ENCODE data around the gene SSBP3.

The SSBP3 gene

GRCh38 chr1:54416435-54416834 is 10.2 kb upstream of the SSBP3 start:
- no peak overlapping the region for H3K27ac ChIP-seq
- no peak for TF ChIP-seq ZFX (IDR thresholded peaks at IDR 0.05; ENCODE audit: borderline replicate concordance)
- TF ChIP-seq CTCF (IDR thresholded peaks at IDR 0.05) = no peak

- TF ChIP-seq ZFX (IDR thresholded peaks at IDR 0.05; ENCODE audit: borderline replicate concordance) (no peak), CTCF (IDR thresholded peaks at IDR 0.05) (no peak)
- H3K27ac ChIP-seq = no peak overlapping the region
Measured at GRCh38 chr1:54415991-54416390, 9.8 kb upstream of the SSBP3 start.

GRCh38 chr1:54415533-54415932 is 9.3 kb upstream of the SSBP3 start:
- no peak overlapping the region for H3K27ac ChIP-seq
- TF ChIP-seq CTCF (IDR thresholded peaks at IDR 0.05) (no peak), ZFX (IDR thresholded peaks at IDR 0.05; ENCODE audit: borderline replicate concordance) (no peak)

GRCh38 chr1:54413732-54414131 is 7.5 kb upstream of the SSBP3 start:
- TF ChIP-seq ZFX (IDR thresholded peaks at IDR 0.05; ENCODE audit: borderline replicate concordance) = no peak
- no peak for TF ChIP-seq CTCF (IDR thresholded peaks at IDR 0.05)
- H3K27ac ChIP-seq = no peak overlapping the region

GRCh38 chr1:54413295-54413694 is 7.1 kb upstream of the SSBP3 start:
- no peak overlapping the region for H3K27ac ChIP-seq
- TF ChIP-seq CTCF (IDR thresholded peaks at IDR 0.05) (no peak), ZFX (IDR thresholded peaks at IDR 0.05; ENCODE audit: borderline replicate concordance) (no peak)

- TF ChIP-seq ZFX (IDR thresholded peaks at IDR 0.05; ENCODE audit: borderline replicate concordance) (no peak), CTCF (IDR thresholded peaks at IDR 0.05) (no peak)
- no peak overlapping the region for H3K27ac ChIP-seq
Measured at GRCh38 chr1:54410359-54410758, 4.2 kb upstream of the SSBP3 start.

- no peak overlapping the region for H3K27ac ChIP-seq
- TF ChIP-seq CTCF (IDR thresholded peaks at IDR 0.05) (no peak), ZFX (IDR thresholded peaks at IDR 0.05; ENCODE audit: borderline replicate concordance) (no peak)
Measured at GRCh38 chr1:54409156-54410142, 3.3 kb upstream of the SSBP3 start.
